NCI-H2171 (cell line): ENCODE results near the gene ING1.

ENCODE experiments used
- DNase-seq: peaks from one replicate; lab custom pipeline; 2025; lab: John Stamatoyannopoulos, UW

The ING1 gene

GRCh38 chr13:110772091-110772984 is 58.8 kb downstream of the ING1 start:
- DNase-seq = no peak
